ENCODE measurements around the gene SCARF2. TPM values are rescaled to one million over a fixed set of nuclear protein-coding genes. Genes with fewer than 3 reads are reported as not detected.
"Not testable (repeated sequence)": the region's sequence is repeated elsewhere in the genome, so short reads cannot be mapped to it uniquely, and the experiment has no call there.

Gene SCARF2
- polyA plus RNA-seq, 1 donor from 2014 or later: 5.0 TPM

- no peak overlapping the region for H2AFZ ChIP-seq (ENCODE audit: low read depth, low read length)
- no peak overlapping the region for H3K9ac ChIP-seq (ENCODE audit: low read length)
- no peaks in the 10 kb centered on the region for H4K20me1 ChIP-seq (ENCODE audit: insufficient read depth)
- no peaks in the 10 kb centered on the region for H3F3A ChIP-seq (ENCODE audit: insufficient read depth, low read length, poor library complexity, severe bottlenecking)
- no peaks in the 10 kb centered on the region for H3K9me3 ChIP-seq (ENCODE audit: low read length)
- H3K4me2 ChIP-seq (ENCODE audit: low read length): no peak overlapping the region
- H3K79me2 ChIP-seq (replicated peaks; ENCODE audit: insufficient read depth, low read length): no peaks in the 10 kb centered on the region
- no peaks in the 10 kb centered on the region for H3K36me3 ChIP-seq (ENCODE audit: insufficient read depth, low read length)
- no peak for TF ChIP-seq REST (IDR thresholded peaks at IDR 0.05; ENCODE audit: borderline replicate concordance)
- no peak for TF ChIP-seq POLR2AphosphoS5 (IDR thresholded peaks at IDR 0.05)
- TF ChIP-seq SMC3 (conservative IDR thresholded peaks at IDR 0.05; ENCODE audit: poor library complexity): no peak
- TF ChIP-seq MXI1 (conservative IDR thresholded peaks at IDR 0.05; ENCODE audit: poor library complexity, severe bottlenecking): no peak
- no peak for TF ChIP-seq RAD21 (conservative IDR thresholded peaks at IDR 0.05)
- TF ChIP-seq EP300 (conservative IDR thresholded peaks at IDR 0.05; ENCODE audit: poor library complexity, severe bottlenecking): no peak
- TF ChIP-seq EZH2 (IDR thresholded peaks at IDR 0.05; ENCODE audit: borderline replicate concordance, insufficient read depth, low read length, poor library complexity, severe bottlenecking): no peak
- H3K27ac ChIP-seq (ENCODE audit: low read length): no peak overlapping the region
- H3K4me3 ChIP-seq (ENCODE audit: low read length): no peak overlapping the region
- no peaks in the 10 kb centered on the region for H3K9me2 ChIP-seq (ENCODE audit: insufficient read depth, low read length)
- no peaks in the 10 kb centered on the region for H3K27me3 ChIP-seq (ENCODE audit: insufficient read depth, low read depth, low read length)
Observed at GRCh38 chr22:20479612-20480196, 42.1 kb upstream of the SCARF2 start.

GRCh38 chr22:20478059-20478458 lies 40.4 kb upstream of the SCARF2 start:
- H3F3A ChIP-seq (ENCODE audit: insufficient read depth, low read length, poor library complexity, severe bottlenecking); H3K9me2 ChIP-seq (ENCODE audit: insufficient read depth, low read length); H4K20me1 ChIP-seq (ENCODE audit: insufficient read depth); H2AFZ ChIP-seq (ENCODE audit: low read depth, low read length); H3K4me2 ChIP-seq (ENCODE audit: low read length); H3K79me2 ChIP-seq (replicated peaks; ENCODE audit: insufficient read depth, low read length); H3K36me3 ChIP-seq (ENCODE audit: insufficient read depth, low read length); H3K9ac ChIP-seq (ENCODE audit: low read length); H3K9me3 ChIP-seq (ENCODE audit: low read length); H3K4me3 ChIP-seq (ENCODE audit: low read length); H3K27me3 ChIP-seq (ENCODE audit: insufficient read depth, low read depth, low read length); H3K27ac ChIP-seq (ENCODE audit: low read length): not testable (repeated sequence)

GRCh38 chr22:20475569-20475968 lies 37.9 kb upstream of the SCARF2 start:
- H3K27me3 ChIP-seq (ENCODE audit: insufficient read depth, low read depth, low read length); H3K27ac ChIP-seq (ENCODE audit: low read length); H3K4me2 ChIP-seq (ENCODE audit: low read length); H3K79me2 ChIP-seq (replicated peaks; ENCODE audit: insufficient read depth, low read length); H3K4me3 ChIP-seq (ENCODE audit: low read length); H2AFZ ChIP-seq (ENCODE audit: low read depth, low read length); H3F3A ChIP-seq (ENCODE audit: insufficient read depth, low read length, poor library complexity, severe bottlenecking); H4K20me1 ChIP-seq (ENCODE audit: insufficient read depth); H3K9ac ChIP-seq (ENCODE audit: low read length); H3K9me2 ChIP-seq (ENCODE audit: insufficient read depth, low read length); H3K36me3 ChIP-seq (ENCODE audit: insufficient read depth, low read length); H3K9me3 ChIP-seq (ENCODE audit: low read length): not testable (repeated sequence)

Measured in neural cell (in vitro differentiated cells).